K562 (cell line): Measurements from ENCODE around the gene NKAIN4.

Experiments
- NBN ChIP-seq: fragments of 450-650 bp; IDR thresholded peaks from 2 replicates; pipeline ENCODE4 v1.6.1; 2016; ENCODE audit warnings: low read depth, mild to moderate bottlenecking
- POLR2AphosphoS5 ChIP-seq: IDR thresholded peaks from 2 replicates; pipeline ENCODE4 v1.6.1; 2011; ENCODE audit warnings: mild to moderate bottlenecking, low read depth, low read length, moderate library complexity; ENCODE audit not compliant: control insufficient read depth, insufficient read depth
- ZNF134 ChIP-seq: fragments of 250-450 bp; sonication (Bioruptor Pico); conservative IDR thresholded peaks from 2 replicates; pipeline ENCODE4 v1.4.0; 2020

DNA sequence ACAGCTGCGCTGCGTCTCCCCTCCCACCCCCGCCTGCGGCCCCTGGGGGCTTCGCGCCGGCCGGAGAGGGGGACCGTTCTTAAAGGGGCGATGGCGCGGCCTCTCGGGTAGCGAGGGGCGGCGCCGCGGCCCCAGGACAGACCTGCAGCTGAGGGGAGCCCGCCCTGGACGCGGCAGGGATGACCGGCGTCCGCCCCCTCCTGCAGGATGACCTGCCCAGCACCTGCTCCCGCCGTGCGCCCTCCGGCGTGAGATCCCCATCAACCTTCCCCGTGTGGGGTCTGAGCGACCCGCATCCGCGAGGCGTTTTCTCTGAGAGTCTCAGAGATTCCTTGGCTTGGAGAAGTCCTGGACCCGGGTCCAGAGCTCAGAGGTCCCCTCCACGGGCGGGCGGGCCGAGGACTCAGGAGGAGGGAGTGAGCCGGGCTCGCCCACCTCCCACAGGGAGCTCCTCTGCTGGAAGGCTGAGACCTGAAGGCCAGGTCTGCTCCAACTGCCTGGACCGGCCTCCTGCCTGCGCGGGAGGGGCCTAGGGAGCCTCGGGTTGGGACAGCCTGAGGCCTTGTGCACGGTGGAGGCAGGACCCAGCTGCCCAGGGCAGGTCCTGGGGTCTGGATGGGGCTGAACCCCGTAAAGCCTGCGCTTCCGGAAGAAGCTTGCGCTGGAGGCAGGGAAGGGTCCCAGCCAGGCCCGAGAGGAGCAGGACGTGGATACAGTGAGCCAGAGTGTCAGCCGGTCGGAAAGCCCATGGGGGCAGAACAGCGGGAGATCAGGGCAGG, 532 bp upstream of the NKAIN4 start:
- TF ChIP-seq POLR2AphosphoS5 (no peak), ZNF134 (CRISPR knock-in tag) (no peak), NBN (no peak)
